HG02885 (cell line): ENCODE results near the gene DYSF.

Source experiments
- ATAC-seq: cut with Tn5 transposase; IDR thresholded peaks from one replicate; pipeline ENCODE4 v1.9.1; 2021; ENCODE audit warnings: mild to moderate bottlenecking; ENCODE audit not compliant: unreplicated experiment, poor library complexity

The DYSF gene

DNA sequence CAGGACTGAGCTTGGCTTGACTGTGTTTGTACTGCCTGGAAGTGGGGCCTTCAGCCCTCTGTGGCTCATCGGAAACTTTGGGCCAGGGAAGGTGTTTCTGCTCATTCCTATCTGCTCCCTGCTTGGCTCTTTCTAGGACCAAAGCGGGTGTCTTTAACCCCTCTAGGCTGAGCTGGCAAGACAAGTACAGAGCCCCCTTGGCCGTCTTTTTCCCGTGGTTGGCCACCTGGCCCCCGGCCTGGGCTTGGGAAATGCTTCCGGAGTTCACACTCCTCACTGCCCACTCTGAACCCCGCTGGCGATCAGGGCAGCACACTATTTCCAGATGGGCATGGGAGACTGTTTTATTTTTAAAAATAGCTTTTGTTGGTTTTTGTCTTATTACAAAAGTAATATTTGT is 243.0 kb downstream of the DYSF start:
- ATAC-seq = no peak

DNA sequence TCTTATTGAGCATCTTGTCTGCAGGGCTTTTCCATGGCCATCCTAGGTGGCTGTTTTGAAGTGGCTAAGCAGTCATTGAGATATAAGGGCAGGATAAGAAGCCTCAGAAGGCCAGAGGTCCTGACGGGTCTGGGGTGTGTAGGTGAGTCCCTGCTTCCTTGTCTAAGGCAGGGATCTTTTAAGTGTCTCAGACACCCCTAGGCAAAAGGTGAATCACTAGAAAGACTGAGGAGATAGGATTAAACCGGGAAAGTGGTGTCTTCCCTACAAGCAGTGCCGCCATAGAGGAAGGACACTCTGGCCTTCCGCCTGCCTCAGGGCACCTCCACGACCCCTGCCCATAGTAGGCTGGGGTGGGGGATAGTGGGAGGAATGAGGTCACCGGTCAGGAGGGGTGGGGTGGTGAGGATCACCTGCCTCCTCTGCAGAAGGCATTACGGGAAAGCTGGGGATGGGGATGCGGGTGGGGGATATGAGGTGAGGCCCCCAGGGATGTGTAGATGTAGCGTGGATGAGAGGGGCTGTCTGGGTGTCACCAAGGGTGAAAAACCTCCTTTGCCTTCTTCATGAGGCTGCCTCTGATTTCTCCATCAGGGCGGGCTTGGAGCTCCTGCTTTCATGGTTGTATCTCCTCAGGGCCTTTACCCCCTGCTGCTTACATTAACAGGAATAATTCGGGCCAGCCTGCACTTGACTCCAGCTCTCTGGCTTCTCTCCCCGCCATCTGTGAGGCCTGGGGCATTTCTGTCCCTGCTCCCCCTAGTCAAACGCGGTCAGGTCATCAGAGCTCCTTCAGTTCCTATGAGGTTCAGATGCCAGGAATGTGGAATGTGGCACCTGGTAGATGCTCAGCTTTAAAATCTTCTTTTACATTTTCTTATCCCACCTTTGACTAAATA is 244.0 kb downstream of the DYSF start:
- no peak for ATAC-seq

DNA sequence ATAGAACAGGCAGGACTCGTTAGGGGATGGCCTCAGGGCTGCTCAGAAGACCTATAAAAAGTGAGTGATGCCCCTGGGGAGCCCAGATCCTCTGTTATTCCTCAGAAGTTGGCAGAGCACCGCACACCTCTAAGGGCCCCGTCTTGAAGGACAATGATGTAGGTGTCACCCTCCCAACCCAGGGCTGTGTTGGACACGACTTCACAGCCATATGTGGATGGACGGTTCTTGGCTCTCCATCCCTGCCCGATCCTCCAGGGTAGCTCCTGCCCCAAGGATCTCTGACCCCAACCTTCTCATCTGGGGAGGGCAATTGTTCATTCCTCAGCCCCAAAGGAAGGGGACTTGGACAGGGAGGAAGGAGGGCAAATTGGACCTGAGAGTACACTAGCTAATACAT is 246.1 kb downstream of the DYSF start:
- no peak for ATAC-seq

DNA sequence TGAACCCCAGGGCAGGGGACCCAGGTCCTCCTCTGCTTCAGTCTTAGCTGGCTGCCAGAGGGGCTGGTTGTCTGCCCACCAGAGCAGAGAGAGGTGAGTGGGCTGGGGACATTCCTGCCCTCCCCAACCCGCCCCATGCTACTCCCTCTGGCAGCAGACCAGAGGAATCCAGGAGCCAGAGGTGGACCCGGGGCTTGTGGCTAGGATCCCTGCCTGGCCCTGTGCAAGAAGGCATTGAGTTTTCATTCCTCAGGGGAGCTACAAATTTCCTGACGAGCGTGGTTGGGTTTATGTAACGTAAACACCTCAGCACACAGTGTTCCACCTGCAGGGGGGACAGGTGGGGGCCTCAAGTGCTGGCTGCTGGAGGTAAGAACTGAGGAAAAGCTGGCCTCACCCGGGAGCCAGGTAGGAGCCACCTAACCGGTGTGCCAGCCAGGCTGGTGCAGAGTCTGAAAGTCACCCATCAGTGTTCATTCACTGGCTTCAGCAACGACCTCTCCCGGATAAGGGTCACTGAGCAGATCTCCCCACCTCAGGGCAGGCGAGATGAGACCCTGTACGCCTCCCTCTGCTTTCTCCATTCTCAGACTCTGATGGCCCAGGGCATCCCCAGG is 246.8 kb downstream of the DYSF start:
- no peak for ATAC-seq

DNA sequence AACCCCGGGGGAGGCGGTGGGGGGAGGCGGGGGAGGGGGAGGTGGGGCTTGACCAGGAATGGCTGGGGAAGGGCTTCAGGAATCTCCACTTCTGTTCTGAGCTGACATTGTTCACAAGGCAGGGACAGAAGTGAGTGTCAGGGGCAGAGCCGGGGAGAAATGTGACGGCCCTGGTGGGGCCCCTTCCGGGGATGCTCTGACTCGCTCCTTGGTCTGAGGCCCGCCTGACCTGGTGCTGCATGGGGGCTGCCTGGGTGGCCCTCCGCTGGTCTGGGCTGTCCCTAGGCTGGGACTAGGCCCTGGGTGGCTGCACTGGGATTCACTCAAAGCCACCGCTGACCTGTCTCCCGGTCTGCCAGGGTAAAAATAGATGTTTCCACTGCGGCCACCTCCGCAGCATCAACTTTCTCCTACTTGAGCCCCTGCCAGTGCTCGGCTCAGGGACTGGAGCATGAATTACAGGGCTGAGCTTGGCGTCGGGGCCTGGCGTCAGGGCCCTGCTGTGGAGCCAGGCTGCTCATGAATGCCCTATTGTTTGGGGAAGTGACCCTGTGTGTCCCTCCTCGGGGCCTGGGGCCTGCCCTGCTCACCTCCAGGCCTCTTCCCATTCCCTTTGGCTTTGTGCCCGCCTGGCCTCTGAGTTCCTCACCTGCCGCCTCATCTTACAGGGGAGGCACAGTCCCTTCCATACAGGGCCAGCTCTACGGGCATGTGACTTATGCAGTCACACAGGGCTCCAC is 247.5 kb downstream of the DYSF start:
- no peak for ATAC-seq

DNA sequence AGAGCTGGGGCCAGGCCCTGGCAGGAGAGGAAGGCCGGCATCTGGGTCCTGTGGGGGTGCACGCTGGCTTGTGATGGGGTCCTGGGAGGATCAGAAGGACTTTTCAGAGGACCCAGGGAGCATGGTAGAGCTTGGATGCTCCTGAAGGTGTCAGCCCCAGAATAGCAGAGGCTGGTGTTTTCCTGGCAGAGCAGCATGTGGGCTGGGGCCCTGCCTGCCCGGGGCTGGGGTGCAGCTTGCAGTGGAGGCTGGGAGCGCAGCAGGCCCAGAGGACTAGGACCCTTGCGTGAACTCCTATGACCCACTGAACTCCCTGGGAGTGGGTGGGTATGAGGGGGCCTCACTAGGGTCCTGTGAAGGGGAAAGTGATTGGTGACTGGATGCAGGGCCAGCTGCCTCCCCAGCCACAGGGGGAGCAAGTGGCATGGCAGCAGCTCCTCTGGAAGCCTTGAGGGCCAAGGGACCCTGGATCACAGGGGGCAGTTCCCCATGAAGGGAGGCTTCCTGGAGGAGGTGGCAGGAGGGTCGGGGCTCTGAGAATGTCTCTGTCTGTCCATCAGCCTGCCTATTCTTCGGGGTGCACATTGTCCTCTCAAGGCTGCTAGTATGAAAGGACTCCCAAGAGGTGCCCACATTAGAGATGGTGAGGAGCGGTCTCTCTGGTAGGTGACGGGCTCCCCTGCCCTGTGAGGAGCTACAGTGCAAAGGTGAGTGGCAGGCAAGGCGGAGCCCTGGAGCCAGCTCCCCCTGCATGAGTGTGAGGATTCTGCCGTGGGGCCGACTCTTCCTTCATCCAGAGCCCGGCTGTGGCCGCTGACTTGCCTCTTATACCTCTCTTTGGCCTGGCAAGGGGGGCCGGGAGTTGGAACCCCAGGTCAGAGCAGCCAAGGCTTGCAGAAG is 249.0 kb downstream of the DYSF start:
- ATAC-seq = no peak

DNA sequence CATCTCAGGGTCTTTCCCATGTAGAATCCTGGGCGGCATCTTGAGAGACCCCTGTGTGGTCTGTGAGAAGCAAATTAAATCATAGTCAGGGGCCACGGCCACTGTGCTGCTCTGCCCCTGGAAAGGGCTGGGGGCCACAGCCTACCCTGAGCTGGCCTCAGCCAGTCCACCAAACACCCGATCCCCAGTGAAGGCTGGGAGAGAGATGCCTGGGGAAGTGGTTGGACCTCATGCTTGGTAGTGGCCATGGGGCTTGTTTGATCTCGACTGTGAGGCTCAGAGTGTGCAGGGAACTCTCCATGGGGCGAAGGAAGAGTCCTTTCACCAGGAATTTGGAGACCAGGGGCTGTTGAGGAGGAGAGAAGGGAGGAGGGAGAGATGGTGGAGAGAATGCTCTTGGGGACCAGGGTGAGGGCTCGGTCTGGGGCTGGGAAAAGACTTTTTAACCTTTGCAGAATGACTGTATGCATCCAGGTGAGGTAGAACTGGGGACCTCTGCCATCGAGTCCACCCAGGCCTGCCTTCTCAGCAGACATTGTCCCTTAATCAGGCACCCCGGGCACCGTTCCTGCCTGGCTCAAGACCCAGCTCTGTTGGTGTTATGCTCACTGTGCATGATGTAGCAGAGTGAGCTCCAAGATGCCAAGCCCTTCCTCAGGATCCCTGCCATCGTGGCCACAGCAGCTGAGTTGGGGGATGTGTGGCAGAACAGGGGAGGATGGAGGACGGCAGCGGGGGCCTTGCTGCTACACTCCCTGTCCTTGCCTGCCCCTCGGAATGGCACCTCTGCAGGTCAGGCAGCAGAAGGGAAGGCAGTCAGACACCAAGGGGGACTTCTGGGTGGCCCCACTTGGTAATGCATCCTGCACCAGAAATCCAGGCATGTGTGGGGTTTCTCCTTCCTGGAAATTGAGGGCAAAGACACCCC is 249.9 kb downstream of the DYSF start:
- ATAC-seq = no peak

DNA sequence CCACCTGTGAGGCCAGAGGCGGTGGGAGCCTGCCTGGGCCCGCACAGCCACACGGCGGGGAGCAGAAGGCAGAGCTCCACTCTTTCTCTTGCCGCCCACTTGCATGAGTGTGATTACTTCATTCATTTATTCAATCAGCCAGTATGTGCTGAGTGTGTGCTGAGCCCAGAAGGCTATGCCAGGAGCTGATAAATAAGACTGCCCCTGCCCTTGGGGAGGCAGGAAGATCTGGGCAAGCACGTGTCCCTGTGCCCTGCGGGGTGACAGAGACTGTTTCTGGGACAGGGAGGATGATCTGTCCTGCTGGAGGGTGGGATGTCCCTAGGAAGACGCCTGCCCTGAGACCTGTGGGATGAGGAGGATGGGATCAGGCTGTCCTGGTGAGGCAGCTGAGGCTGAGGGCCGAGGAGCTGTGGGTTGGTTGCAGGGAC is 250.8 kb downstream of the DYSF start:
- ATAC-seq = no peak

DNA sequence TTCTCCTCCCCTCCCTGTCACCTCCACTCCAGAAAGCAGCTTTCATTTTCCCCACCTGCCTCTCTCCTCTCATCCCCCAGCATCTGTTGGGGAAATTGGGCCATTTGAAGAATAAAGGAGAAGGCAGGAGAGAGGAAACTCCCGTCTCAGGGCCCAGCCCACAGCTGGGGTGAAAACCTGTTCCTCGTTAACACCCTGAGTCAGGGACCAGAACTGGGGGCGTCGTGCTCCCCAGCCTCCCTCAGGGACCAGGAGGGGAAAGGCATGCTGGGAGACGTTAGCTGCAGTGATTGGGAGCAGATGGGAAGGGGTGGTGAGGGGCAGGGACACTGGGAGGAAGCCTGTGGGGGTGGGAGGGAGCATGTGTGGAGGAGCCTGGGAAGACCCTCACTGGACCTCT is 251.3 kb downstream of the DYSF start:
- ATAC-seq = no peak

DNA sequence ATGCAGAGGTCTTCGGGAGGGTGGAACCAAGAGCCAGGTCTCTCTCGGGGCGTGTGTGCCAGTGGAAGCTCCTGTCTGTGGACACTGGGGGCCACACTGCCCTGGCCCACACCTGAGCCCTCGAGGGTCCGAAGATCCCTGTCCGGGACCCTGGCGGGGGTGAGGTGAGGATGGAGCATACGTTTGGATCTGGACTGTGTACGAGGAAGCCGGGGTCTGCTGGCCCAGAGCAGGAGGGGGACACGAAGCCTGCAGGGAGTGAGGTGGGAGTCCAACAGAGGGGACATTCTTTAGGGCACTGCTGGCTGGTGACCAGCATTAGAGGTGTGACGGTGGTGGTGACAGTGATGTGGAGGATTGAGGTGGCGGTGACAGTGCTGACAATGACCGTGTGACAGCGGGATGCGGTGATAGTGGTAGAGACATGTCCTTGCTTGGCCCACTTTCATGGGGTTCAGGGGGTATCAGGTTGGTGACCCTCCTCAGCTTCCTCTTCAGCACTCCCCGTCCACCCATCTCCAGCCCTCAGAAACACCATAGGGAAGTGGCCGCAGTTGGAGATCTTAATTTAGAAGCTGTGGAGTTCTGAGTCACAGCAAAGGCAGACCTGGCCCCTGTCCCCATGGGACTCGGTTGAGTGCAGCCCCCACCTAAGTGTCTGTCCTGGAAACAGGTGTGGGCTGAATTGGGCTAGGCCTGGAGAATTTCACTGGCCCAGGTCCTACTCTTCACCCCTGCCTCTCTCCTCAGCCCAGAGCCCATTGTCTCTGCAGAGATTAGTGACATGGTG is 252.0 kb downstream of the DYSF start:
- ATAC-seq = no peak

DNA sequence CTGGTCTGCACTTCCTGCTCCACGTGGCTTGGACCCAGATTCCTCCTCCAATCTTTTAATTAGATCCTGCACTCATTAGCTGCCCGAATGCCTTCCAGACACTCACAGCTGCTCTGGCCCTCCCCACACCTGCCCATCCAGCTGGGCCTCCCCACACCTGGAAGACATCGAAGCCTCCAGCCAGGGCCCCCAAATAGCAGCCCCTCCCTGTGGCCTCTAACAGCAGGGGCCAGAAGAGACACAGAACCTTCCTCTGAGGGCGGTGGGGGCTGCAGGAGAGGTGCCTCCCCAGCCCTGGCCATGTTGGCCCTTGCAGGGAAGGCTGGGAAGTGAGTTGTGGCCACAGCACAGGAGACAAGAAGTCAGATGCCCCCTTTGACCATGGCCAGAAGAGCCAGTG is 252.8 kb downstream of the DYSF start:
- ATAC-seq = no peak

DNA sequence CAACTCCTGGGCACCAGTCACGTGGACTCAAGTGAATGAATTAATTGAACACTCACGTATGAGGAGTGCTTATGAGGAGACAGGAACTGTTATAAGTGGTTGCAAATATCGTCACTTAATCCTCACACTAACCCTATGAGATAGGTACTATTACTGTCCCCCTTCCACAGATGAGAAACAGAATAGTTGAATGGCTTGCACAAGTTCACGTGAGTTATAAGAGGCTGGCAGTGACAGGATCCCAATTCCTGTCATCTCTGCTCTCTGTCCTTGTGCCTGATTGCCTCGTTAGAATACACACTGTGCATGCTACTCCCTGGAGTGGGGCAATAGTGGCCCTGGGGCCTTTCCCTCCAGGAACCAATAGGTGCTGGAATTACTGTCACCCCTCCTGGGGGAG is 253.5 kb downstream of the DYSF start:
- no peak for ATAC-seq

DNA sequence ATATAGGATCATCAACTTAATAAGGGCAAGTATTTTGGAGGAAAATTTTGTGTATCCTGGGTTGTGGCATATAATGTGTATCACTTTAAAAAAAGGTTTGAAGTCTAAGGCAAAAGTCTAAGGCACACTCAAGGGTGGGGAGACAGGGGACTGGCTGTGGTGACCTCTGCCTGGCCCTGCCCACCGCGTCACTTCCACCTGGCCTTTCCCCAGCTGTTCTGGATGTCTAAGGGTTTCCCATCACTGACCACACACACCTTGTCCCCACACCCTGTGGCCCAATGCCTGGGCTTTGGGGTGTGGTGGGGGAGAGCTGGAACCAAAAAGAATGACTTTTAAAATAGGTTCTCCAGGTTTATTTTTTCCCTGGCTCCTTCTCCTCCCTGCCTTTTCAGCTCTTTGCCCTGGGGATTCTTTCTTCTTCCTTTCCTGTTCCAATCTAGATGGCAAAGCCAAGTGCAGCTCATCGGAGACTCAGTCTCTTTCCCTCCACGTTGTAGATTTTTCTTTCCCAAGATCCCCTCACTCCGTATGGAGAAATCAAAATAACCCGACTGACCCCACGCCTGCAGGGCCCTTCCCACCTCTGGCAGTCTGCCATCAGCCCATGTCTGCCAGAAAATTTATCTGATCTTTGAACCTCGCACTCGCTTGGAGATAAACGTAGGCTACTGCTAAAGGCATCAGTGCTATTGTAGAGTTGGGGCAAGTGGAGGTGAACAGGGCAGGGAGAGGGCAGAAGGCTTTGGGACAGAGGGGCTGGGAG is 257.2 kb downstream of the DYSF start:
- ATAC-seq = no peak

DNA sequence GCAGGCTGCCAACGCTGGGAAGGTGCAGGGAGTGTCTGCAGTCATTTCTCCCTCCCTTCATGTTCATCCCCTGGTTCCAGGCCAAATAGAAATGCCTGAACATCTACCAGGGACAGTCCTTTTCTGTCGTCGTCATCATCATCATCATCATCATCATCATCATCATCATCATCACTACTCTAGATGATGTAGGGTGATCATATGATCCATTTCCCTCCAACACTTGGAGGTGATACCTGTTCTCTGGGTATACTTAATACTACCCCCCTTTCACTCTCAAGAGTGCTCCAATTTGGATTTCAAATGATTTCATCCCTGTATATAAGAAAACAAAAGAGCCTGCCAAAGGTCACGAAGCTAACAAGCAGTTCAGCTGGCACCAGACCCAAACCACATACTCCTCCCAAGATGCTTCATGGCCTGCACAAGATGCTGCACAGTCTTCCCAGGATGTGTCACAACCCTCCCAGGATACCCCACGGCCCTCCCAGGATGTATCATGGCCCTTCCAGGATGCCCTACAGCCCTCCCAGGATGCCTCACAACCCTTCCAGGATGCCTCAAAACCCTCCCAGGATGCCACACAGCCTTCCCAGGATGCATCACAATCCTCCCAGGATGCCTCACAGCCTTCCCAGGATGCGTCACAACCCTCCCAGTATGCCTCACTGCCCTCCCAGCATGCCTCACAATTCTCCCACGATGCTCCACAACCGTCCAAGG is 257.9 kb downstream of the DYSF start:
- no peak for ATAC-seq

DNA sequence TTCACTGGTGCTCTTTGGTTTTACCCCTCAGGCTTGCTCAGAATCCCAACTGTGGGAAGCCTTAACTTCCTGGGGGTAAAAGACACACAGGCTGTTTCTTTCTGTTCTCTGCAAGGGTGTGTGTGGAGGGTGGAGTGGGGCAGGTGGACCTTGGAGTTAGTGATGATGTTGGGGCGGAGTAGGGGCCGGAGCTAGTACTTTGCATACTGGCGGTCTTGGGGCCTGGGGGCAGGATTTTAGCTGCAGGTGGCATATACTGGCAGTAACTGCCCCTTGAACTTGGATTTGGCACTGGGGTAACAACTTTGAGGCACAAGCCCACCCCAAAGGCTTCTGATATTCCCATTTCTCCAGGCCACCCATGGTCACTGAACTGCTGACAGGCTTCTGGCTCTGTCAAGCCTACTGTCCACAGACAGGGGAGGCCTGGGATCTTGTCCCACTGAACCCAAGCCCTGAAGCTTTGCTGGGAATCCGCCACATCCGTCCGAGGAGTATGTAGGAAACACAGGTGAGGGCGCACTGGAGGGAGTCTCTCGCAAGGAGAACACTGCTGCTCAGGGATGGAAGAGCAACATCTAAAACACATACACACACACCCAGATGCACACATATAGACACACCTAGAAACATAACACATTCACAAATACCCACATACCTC is 258.9 kb downstream of the DYSF start:
- no peak for ATAC-seq
